NCI-H1436 (cell line): ENCODE measurements around the gene YJEFN3.

ENCODE experiments used
- DNase-seq: peaks from one replicate; lab custom pipeline; 2025; lab: John Stamatoyannopoulos, UW

YJEFN3 gene

GRCh38 chr19:19554074-19555023 lies 25.6 kb downstream of the YJEFN3 start:
- peak; percentile 11 for DNase-seq

DNA sequence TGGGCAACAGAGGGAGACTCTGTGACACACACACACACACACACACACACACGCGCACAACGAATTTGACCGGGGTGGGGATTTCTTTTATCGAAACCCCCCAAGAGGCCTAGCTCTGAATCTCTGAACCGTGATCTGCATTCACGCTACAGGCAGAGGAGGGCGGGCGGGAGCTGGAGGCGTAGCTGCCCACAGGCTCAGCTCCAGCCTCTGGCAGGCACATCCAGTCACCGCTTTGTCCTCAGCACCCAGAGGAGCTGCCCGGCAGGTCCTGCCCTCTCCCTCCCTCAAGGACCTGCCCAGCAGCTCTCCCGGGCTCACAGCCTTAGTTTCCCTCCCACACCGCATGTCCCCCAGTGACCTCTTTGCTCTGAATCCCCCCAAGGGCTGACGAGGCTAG lies 29.3 kb downstream of the YJEFN3 start:
- DNase-seq: no peak

DNA sequence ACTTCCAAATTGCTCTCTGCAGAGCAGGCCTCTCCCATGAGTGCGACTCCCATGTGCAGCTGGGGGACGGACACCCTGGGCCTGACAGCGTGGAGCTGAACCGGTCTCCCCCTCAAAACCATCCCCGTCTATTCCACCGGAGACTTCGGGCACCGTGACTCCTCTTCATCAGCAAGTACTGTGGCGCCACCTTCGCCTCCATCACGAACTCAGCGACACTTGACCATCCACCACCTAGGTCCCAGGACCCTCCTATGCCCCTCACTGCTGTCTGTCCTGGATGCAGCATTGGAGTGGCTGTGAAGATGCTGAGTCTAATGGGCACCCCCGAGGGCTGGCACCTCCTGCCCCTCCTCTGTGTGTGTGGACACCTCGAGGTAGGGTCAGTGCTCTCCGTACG lies 29.9 kb downstream of the YJEFN3 start:
- DNase-seq: no peak

DNA sequence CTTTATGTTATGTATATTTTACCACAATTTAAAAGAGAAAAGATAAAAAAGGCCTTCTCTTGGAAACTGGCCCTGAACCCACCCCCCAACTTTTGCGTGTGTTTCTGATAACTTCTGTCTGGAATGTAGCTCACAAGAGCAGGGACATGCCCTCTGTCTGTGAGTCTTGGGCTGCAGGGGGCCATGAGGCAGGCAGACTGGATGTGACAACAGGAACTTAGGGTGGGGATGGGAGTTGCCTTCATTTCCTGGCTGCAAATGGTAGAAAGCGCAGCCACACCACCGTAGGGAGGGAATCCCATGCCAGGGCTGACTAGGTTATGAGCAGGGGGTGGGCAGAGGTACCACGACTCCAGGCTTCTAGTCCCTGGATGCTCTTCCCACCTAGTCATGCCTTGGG lies 31.2 kb downstream of the YJEFN3 start:
- no peak for DNase-seq

DNA sequence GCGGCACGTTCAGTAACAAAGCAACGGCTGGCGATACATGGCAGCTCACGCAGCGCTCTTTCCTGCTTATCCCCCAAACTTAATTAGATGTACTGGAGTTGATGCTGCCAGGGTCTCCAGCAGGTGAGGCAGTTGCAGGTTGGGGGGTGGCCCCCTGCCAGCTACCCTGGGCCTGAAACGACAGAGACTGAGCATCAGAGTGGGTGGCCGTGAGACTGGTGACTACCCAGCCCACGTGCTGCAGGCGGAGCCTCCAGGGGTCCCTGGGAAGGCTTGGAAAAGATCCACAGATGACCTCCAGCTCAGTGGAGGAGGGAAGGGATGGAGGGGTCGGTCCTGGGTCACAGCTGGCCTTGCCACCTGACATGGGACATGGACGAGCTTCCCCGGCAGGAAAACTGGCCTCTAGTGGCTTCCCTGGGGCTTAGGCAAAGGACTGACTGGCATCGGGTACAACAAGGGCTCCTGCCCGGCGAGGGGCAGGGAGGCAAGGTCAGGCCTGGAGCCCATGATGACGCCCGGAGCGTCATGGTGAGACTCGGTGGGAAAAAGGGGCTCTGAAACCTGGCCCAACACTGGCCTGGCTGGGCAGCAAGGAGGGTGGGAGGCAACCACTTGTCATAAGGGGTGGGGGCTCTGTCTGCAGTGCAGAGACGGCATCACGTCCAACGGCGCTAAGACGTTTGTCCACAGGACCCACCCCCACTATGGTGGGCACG lies 33.4 kb downstream of the YJEFN3 start:
- no peak for DNase-seq

DNA sequence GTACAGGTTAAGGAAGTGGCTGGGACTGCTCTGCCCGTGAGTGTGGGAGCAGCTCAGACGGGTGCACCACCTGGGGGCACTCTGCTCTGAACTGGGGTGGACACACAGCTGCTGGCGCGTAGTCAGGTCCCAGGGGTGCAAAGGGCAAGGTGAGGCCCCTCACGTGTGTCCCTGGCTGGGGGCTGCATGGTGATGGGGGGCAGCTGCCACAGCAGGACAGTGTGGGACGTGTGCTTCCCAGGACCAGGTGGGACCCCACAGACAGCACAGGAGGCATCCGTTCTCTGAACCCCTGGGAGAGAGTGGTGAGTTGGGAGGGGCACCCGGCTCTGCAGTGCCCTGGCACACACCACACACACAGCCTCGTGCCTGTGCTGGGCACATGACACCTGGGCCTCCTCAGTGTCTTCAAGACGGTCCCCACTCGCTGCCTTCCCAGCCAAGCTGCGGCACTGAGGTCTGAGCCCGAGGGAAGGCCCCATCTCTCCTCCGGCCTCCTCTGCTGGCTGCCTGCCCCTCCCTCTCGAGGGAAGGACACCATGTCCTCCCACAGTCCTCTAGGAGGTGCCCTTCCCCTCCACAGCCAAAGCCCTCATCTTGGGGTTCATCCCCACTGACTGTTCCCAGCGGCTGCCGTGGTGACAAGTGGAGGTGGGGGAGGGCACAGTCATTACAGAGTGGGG lies 34.1 kb downstream of the YJEFN3 start:
- no peak for DNase-seq

DNA sequence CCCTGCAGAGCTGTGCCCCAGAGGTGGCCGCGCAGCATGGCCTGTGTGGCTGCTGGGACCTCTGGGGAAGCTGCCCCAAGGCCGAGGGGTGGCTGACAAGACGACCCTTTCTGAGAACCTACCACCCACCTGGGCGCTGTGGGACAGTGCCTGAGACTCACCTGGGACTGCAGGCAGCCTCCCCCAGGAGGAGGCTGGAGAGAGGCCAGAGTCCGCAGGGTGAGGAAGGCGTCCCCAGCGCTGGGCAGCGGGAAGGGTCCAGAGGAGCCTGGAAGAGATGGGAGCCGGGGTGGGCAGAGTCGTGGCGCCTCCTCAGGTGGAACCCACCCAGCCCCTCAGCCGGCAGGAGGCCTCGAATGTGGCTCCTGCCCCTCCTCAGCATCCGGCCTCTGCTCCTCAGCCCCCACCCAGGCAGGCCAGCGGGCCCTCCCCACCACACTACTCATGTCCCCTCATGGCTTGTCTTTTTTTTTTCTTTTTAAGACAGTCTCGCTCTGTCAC lies 34.7 kb downstream of the YJEFN3 start:
- no peak for DNase-seq

DNA sequence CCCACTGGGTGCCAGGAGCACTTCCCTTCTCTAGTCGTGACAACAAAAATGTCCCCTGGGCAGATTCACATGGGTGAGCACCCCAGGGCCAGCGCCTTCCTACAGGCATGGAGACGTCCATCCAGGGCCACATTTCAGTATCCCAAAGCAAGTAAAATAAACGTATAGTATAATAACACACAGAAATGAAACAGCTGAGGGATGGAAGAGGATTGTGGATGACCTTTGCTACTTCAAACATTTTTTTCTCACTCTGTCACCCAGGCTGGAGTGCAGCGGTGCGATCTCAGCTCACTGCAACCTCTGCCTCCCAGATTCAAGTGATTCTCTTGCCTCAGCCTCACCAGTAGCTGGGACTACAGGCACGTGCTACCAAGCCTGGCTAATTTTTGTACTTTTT lies 37.6 kb downstream of the YJEFN3 start:
- DNase-seq: no peak

- DNase-seq: no peak
These were observed 38.7 kb downstream of the YJEFN3 start for GRCh38 chr19:19567391-19567790.

- DNase-seq: no peak
These were observed 40.4 kb downstream of the YJEFN3 start for GRCh38 chr19:19568802-19569756.

GRCh38 chr19:19570571-19570970 lies 41.9 kb downstream of the YJEFN3 start:
- no peak for DNase-seq

GRCh38 chr19:19571071-19571786 lies 42.5 kb downstream of the YJEFN3 start:
- no peak for DNase-seq

DNA sequence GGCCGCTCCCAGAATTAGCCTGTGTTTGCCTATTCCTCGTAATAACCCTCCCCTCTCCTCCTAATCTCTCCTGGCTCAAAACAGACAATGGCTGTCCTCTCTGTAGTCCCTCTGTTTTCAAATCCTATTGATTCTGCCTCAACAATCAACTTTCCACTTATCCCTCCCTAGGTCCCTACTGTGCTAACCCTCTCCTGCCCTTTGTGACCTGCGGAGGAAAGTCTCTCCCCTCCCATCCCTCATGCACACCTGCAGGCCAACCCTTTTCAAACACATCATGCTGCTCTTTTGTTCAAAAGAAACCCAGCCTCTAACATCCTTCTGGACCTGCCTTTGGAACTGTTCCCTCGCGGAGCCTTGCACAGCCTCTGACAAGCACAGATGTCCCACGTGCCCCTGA lies 46.7 kb downstream of the YJEFN3 start:
- no peak for DNase-seq

- DNase-seq: peak; percentile 94
These were observed 49.5 kb downstream of the YJEFN3 start for GRCh38 chr19:19578252-19578651.

GRCh38 chr19:19579533-19580361 lies 51.0 kb downstream of the YJEFN3 start:
- DNase-seq: no peak

DNA sequence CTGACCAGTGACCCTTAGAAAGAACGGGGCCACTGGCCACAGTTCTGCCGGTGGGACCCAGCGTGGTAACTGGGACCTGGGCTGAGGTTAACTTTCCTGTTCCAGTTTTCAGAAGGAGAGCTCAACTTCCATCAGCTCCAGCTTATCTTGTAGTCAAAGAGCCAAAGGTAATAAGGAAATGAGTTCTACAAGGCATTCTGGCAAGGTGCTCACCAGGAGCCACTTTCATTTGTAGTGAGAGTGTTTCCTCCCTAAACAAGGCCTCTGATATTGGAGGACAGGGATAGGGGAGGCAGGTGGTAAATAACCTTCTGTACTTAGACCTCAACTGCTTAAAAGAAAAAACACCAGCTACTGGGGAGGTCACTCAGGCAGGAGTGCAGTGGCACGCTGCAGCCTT lies 51.7 kb downstream of the YJEFN3 start:
- DNase-seq: no peak

DNA sequence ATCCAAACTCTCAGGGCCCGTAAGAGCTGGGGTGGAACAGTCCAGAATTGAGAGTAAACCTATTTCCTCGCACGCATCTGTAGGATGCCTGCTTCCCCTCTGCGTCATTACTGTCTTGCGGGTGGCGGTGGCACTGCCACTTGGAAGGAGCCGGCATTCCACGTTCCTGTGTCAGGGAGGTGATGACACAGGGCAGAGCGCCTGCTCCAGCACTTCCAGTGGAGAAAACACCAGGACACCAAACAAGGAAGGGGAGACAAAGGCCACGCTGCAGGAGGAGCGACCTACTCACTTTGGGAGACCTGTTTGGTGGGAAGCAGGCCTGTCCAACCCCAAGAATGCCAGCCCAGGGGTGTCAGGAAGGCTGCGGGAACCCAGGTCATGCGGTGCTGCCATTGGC lies 52.7 kb downstream of the YJEFN3 start:
- DNase-seq: no peak

GRCh38 chr19:19582471-19582870 lies 53.8 kb downstream of the YJEFN3 start:
- DNase-seq: no peak

GRCh38 chr19:19584356-19584755 lies 55.6 kb downstream of the YJEFN3 start:
- DNase-seq: no peak
